CD8-positive, alpha-beta memory T cell (primary cell): ENCODE data around the gene CLDN4. TPM values are rescaled to one million over a fixed set of nuclear protein-coding genes. Genes with fewer than 3 reads are reported as not detected.

ENCODE experiments used
- CTCF ChIA-PET: fragments of 350-600 bp; sonication (Branson Sonifier 250); formaldehyde crosslinking; loops from one replicate; lab custom pipeline; 2021; ENCODE audit warnings: antibody characterized with exemption; lab: Charles Lee
- POLR2A ChIA-PET: fragments of 350-600 bp; sonication (Branson Sonifier 250); formaldehyde crosslinking; loops from one replicate; lab custom pipeline; 2021; ENCODE audit warnings: antibody characterized with exemption; lab: Charles Lee
- DNase-seq, 5 donors: peaks; one replicate each; pipeline versions ENCODE4 v3.0.0 to v3.0.0-alpha.2; 2020 to 2022; ENCODE audit warnings: mixed read lengths in 1 of 5
- H3K27ac ChIP-seq: one replicate; pipeline ENCODE4 v1.7.0; 2013; ENCODE audit warnings: low read depth, mild to moderate bottlenecking, low read length, moderate library complexity
- H3K27me3 ChIP-seq: 2 replicates; pipeline ENCODE4 v1.7.0; 2013; ENCODE audit warnings: low read length, mild to moderate bottlenecking; ENCODE audit not compliant: insufficient read depth, poor library complexity, severe bottlenecking
- H3K36me3 ChIP-seq: 2 replicates; pipeline ENCODE4 v1.7.0; 2013; ENCODE audit warnings: mild to moderate bottlenecking, low read length, moderate library complexity; ENCODE audit not compliant: insufficient read depth
- H3K4me1 ChIP-seq: 2 replicates; pipeline ENCODE4 v1.7.0; 2013; ENCODE audit warnings: mild to moderate bottlenecking, low read length, moderate library complexity; ENCODE audit not compliant: insufficient read depth
- H3K4me3 ChIP-seq: 2 replicates; pipeline ENCODE4 v1.7.0; 2013; ENCODE audit warnings: mild to moderate bottlenecking, low read length
- H3K9me3 ChIP-seq: 2 replicates; pipeline ENCODE4 v1.7.0; 2013; ENCODE audit warnings: mild to moderate bottlenecking, low read length
- H3K27ac Mint-ChIP-seq, 8 donors: one replicate each; pipeline ENCODE4 v1.8.0; 2020 to 2021; ENCODE audit warnings: mixed read lengths in 8 of 8, mild to moderate bottlenecking in 6 of 8, inconsistent platforms in 3 of 8, moderate library complexity in 3 of 8
- H3K27me3 Mint-ChIP-seq, 2 donors: one replicate each; pipeline ENCODE4 v1.8.0; 2020 to 2021; ENCODE audit warnings: mixed read lengths in 2 of 2, mild to moderate bottlenecking in 1 of 2, moderate library complexity in 1 of 2
- H3K36me3 Mint-ChIP-seq, 3 donors: one replicate each; pipeline ENCODE4 v1.8.0; 2020 to 2021; ENCODE audit warnings: mixed read lengths in 3 of 3, inconsistent platforms in 1 of 3, mild to moderate bottlenecking in 1 of 3
- H3K4me1 Mint-ChIP-seq, 3 donors: one replicate each; pipeline ENCODE4 v1.8.0; 2020 to 2021; ENCODE audit warnings: mixed read lengths in 3 of 3, inconsistent platforms in 1 of 3, mild to moderate bottlenecking in 1 of 3
- H3K4me3 Mint-ChIP-seq, 7 donors: one replicate each; pipeline ENCODE4 v1.8.0; 2020 to 2021; ENCODE audit warnings: mixed read lengths in 7 of 7, mild to moderate bottlenecking in 6 of 7, moderate library complexity in 4 of 7, inconsistent platforms in 2 of 7
- H3K9me3 Mint-ChIP-seq, 5 donors: one replicate each; pipeline ENCODE4 v1.8.0; 2020 to 2022; ENCODE audit warnings: mixed read lengths in 5 of 5, mild to moderate bottlenecking in 3 of 5, moderate library complexity in 2 of 5, inconsistent platforms in 1 of 5
- polyA plus RNA-seq: library from polyadenylated mRNA; unstranded; fragments of 300-500 nt; fragmentation: Illumina TruSeq; gene quantifications from one replicate; pipeline ENCODE4 v1.2.3, GENCODE V29; 2021
- total RNA-seq, 2 experiments: library from RNA; stranded (reverse); gene quantifications; one replicate each; pipeline ENCODE4 v1.2.3, GENCODE V29; 2021

Gene CLDN4
- total and polyA plus RNA-seq, 3 experiments from 2014 or later: 0.15 TPM; not detected in 2

DNA sequence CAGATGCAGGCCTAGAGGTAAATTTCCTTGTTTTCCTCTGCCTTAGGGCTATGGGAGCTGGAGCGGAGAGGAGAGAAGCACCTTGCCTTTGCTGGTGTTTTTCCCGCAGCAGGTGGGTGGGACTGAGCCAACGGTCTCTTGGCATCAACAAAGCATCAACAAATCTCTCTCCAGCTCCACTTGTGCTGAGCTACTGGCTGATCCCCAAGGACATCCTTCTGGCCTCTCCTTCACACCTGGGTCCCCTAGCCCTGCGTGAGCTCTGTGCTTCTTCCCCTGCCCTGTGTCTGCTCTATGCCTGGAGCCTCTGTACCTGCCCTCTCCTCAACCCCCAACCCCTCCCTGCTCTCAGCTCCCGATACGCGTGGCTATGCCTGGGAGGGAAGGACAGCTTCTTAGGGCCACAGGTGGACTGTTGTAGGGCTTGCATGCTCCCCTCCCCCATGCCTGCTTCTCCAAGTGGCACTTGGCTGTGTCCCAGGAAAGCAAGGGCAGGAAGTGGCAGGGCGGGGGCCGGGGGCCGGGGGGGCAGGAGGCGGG, 3.2 kb upstream of the CLDN4 start:
- ChIA-PET POLR2A (no interaction called here), CTCF (interaction anchor here (1.0 to 1.4 kb wide), 2 partner anchors 16 to 27 kb away, joined by 3 to 4 read pairs; no protein-coding TSS in a partner anchor)
- Mint-ChIP-seq H3K27me3 (peaks cover 10 to 29% of the 10 kb centered on the region in 2 donors), H3K9me3 (no peaks in the 10 kb centered on the region), H3K4me3 (peak overlapping the region in 6 of 7 donors; percentile 11 to 54 (median 32)), H3K4me1 (peaks cover 22 to 31% (median 25%) of the 10 kb centered on the region in 3 donors), H3K27ac (peak overlapping the region in 2 of 8 donors; percentile 17 to 59), H3K36me3 (no peaks in the 10 kb centered on the region)
- Histone ChIP-seq H3K36me3 (no peaks in the 10 kb centered on the region), H3K4me1 (peaks cover 6% of the 10 kb centered on the region), H3K27ac (no peak overlapping the region), H3K9me3 (no peaks in the 10 kb centered on the region), H3K4me3 (no peak overlapping the region), H3K27me3 (no peaks in the 10 kb centered on the region)
- no peak for DNase-seq

DNA sequence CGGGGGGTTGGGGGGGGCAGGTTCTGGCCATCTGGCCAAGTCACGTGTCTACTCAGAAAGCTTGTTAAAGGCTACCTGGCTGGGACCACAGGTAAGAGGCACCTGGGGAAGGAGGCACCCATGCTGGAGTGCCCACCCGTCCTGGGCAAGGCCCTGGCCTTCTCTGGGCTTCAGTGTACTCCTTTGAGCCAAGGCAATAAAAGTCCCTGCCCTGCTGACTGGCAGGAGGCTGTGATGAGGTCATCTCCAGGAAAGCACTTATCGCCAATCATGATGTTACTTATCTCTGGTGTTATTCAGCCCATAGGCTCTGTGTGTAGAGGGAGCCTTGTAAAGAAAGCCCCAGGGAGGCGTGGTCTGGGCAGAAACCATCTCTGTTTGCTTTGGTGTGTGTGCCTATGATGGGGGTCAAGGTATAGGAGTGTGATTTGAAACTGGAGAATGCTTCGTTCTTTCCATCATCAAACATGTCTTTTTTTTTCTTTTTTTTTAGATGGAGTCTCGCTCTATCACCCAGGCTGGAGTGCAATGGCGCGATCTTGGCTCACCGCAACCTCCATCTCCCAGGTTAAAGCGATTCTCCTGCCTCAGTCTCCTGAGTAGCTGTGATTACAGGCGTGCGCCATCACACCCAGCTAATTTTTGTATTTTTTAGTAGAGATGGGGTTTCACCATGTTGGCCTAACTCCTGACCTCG, 2.5 kb upstream of the CLDN4 start:
- peaks cover 22 to 31% (median 25%) of the 10 kb centered on the region in 3 donors for H3K4me1 Mint-ChIP-seq
- no peak for DNase-seq
- Histone ChIP-seq H3K27ac (no peak overlapping the region), H3K4me3 (no peak overlapping the region), H3K36me3 (no peaks in the 10 kb centered on the region), H3K27me3 (no peaks in the 10 kb centered on the region), H3K9me3 (no peaks in the 10 kb centered on the region), H3K4me1 (peaks cover 6% of the 10 kb centered on the region)
- H3K4me3 Mint-ChIP-seq: peak overlapping the region in 1 of 7 donors; percentile 50
- POLR2A ChIA-PET: no interaction called here
- H3K9me3 Mint-ChIP-seq: no peaks in the 10 kb centered on the region
- CTCF ChIA-PET: interaction anchor here (1.0 kb wide), 1 partner anchor 27 kb away, joined by 4 read pairs; no protein-coding TSS in a partner anchor
- H3K27ac Mint-ChIP-seq: no peak overlapping the region
- peaks cover 10 to 25% of the 10 kb centered on the region in 2 donors for H3K27me3 Mint-ChIP-seq
- no peaks in the 10 kb centered on the region for H3K36me3 Mint-ChIP-seq

DNA sequence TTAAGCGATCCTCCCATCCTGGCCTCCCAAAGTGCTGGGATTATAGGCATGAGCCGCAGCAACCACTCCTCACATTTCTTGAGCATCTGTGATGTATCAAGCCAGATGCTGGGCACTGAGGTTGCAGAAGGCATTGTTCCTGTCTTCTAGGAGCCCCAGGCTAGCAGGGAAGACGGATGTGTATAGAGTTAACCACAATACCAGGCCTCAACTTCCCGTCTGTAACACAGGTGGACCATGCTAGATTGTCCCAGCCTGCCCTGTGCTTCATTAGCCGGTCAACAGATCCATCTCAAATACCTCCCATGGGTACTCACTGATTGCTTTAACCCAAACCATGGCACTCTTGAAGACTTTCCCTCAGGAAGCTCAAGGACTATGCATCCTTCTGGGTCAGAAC, 1.8 kb upstream of the CLDN4 start:
- CTCF ChIA-PET: no interaction called here
- H3K4me3 Mint-ChIP-seq: peak overlapping the region in 2 of 7 donors; percentile 36 to 43
- no peaks in the 10 kb centered on the region for H3K36me3 ChIP-seq
- no peak overlapping the region for H3K27ac Mint-ChIP-seq
- H3K4me3 ChIP-seq: no peak overlapping the region
- peaks cover 22 to 31% (median 25%) of the 10 kb centered on the region in 3 donors for H3K4me1 Mint-ChIP-seq
- H3K27me3 Mint-ChIP-seq: peaks cover 10 to 24% of the 10 kb centered on the region in 2 donors
- H3K27me3 ChIP-seq: no peaks in the 10 kb centered on the region
- H3K36me3 Mint-ChIP-seq: no peaks in the 10 kb centered on the region
- no peaks in the 10 kb centered on the region for H3K9me3 Mint-ChIP-seq
- no peak overlapping the region for H3K27ac ChIP-seq
- H3K4me1 ChIP-seq: peaks cover 6% of the 10 kb centered on the region
- no peak for DNase-seq
- POLR2A ChIA-PET: no interaction called here
- no peaks in the 10 kb centered on the region for H3K9me3 ChIP-seq

DNA sequence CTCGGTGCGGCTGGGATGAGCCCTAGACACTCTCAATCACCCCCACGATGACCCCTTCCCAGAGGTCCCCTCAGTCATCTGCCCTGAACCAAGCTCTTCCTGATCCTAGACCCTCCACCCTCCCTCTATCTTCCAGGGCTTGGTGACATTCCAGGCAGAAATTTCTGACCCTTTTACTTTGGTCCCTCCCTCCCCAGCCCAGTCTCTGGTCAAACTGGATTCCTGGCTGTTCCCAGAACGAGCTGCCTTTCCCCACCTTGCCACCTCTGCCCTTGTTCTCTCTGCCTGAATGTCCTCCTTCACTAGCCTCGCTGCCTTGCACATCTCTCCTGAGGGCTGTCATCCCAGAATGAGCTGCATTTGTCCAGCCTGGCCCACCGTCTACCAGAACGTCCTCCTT, 1.3 kb upstream of the CLDN4 start:
- Histone ChIP-seq H3K4me3 (no peak overlapping the region), H3K27me3 (no peaks in the 10 kb centered on the region), H3K27ac (no peak overlapping the region), H3K9me3 (no peaks in the 10 kb centered on the region), H3K36me3 (no peaks in the 10 kb centered on the region), H3K4me1 (peaks cover 6% of the 10 kb centered on the region)
- no peak for DNase-seq
- Mint-ChIP-seq H3K27ac (peak overlapping the region in 1 of 8 donors; percentile 87), H3K36me3 (no peaks in the 10 kb centered on the region), H3K27me3 (peaks cover 10 to 24% of the 10 kb centered on the region in 2 donors), H3K4me3 (peak overlapping the region in 1 of 7 donors; percentile 36), H3K9me3 (no peaks in the 10 kb centered on the region), H3K4me1 (peaks cover 22 to 31% (median 25%) of the 10 kb centered on the region in 3 donors)
- CTCF ChIA-PET: no interaction called here
- POLR2A ChIA-PET: no interaction called here

DNA sequence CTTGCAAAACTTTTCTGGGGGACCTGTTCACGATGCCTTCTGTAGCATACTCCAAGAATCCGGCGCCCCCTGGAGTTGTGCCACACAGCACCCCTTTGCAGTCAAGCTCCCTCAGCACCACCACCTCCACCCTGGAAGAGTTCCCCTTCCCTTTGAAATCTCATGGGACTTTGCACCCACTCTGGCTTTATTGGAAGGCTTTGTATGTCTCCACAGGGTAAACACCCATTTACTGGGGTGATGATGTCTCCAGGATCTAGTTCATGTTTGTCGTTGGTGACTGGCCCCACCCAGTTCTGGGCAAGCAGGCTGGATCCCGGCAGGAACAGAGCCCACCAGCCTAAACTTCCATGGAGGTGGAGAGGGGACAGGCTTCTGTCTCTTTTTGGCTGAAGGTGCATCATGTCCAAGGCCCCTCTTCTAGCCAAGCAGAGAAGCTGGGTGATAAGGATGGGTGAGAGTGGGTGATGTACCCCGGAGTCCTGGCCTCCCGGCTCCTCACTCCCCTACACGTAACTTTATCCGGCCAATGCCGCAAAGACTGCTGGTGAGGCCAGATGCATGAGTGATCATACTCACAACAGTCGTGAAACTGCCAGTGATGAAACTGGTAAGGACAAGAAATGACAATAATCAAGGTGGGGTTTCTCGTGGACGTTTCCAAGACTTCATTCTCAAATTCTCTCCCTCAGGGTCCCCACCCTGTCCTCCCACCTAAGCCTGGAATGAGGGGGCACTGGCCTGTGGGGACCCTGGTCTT, 695 bp upstream of the CLDN4 start:
- no peaks in the 10 kb centered on the region for H3K27me3 ChIP-seq
- H3K27ac Mint-ChIP-seq: peak overlapping the region in 1 of 8 donors; percentile 87
- H3K27me3 Mint-ChIP-seq: peaks cover 10 to 20% of the 10 kb centered on the region in 2 donors
- H3K27ac ChIP-seq: no peak overlapping the region
- no peaks in the 10 kb centered on the region for H3K9me3 ChIP-seq
- H3K4me3 Mint-ChIP-seq: no peak overlapping the region
- no peaks in the 10 kb centered on the region for H3K36me3 Mint-ChIP-seq
- H3K36me3 ChIP-seq: no peaks in the 10 kb centered on the region
- no peaks in the 10 kb centered on the region for H3K9me3 Mint-ChIP-seq
- H3K4me1 Mint-ChIP-seq: peaks cover 22 to 31% (median 25%) of the 10 kb centered on the region in 3 donors
- no peak overlapping the region for H3K4me3 ChIP-seq
- ChIA-PET POLR2A (no interaction called here), CTCF (no interaction called here)
- peaks cover 6% of the 10 kb centered on the region for H3K4me1 ChIP-seq
- DNase-seq: no peak

DNA sequence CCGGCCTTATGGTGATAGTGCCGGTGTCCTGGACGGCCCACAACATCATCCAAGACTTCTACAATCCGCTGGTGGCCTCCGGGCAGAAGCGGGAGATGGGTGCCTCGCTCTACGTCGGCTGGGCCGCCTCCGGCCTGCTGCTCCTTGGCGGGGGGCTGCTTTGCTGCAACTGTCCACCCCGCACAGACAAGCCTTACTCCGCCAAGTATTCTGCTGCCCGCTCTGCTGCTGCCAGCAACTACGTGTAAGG, 713 bp downstream of the CLDN4 start:
- DNase-seq: no peak
- Mint-ChIP-seq H3K9me3 (no peaks in the 10 kb centered on the region), H3K4me3 (no peak overlapping the region), H3K4me1 (peaks cover 22 to 30% (median 25%) of the 10 kb centered on the region in 3 donors), H3K27me3 (peaks cover 8 to 16% of the 10 kb centered on the region in 2 donors), H3K27ac (no peak overlapping the region), H3K36me3 (no peaks in the 10 kb centered on the region)
- H3K27me3 ChIP-seq: no peaks in the 10 kb centered on the region
- no peaks in the 10 kb centered on the region for H3K9me3 ChIP-seq
- CTCF ChIA-PET: interaction anchor here (1.7 kb wide), 1 partner anchor 23 kb away, joined by 4 read pairs; no protein-coding TSS in a partner anchor
- peaks cover 6% of the 10 kb centered on the region for H3K4me1 ChIP-seq
- POLR2A ChIA-PET: no interaction called here
- no peak overlapping the region for H3K27ac ChIP-seq
- no peaks in the 10 kb centered on the region for H3K36me3 ChIP-seq
- no peak overlapping the region for H3K4me3 ChIP-seq

DNA sequence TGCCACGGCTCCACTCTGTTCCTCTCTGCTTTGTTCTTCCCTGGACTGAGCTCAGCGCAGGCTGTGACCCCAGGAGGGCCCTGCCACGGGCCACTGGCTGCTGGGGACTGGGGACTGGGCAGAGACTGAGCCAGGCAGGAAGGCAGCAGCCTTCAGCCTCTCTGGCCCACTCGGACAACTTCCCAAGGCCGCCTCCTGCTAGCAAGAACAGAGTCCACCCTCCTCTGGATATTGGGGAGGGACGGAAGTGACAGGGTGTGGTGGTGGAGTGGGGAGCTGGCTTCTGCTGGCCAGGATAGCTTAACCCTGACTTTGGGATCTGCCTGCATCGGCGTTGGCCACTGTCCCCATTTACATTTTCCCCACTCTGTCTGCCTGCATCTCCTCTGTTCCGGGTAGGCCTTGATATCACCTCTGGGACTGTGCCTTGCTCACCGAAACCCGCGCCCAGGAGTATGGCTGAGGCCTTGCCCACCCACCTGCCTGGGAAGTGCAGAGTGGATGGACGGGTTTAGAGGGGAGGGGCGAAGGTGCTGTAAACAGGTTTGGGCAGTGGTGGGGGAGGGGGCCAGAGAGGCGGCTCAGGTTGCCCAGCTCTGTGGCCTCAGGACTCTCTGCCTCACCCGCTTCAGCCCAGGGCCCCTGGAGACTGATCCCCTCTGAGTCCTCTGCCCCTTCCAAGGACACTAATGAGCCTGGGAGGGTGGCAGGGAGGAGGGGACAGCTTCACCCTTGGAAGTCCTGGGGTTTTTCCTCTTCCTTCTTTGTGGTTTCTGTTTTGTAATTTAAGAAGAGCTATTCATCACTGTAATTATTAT, 1.2 kb downstream of the CLDN4 start:
- no peaks in the 10 kb centered on the region for H3K36me3 ChIP-seq
- no peaks in the 10 kb centered on the region for H3K9me3 ChIP-seq
- no peaks in the 10 kb centered on the region for H3K36me3 Mint-ChIP-seq
- no peak overlapping the region for H3K4me3 Mint-ChIP-seq
- peaks cover 6% of the 10 kb centered on the region for H3K4me1 ChIP-seq
- DNase-seq: no peak
- no peak overlapping the region for H3K4me3 ChIP-seq
- ChIA-PET POLR2A (interaction anchor here (0.6 kb wide), 1 partner anchor 27 kb away, joined by 3 read pairs; no protein-coding TSS in a partner anchor), CTCF (interaction anchor here (1.7 kb wide), 1 partner anchor 23 kb away, joined by 4 read pairs; no protein-coding TSS in a partner anchor)
- peaks cover 18 to 25% (median 19%) of the 10 kb centered on the region in 3 donors for H3K4me1 Mint-ChIP-seq
- no peak overlapping the region for H3K27ac ChIP-seq
- no peak overlapping the region for H3K27ac Mint-ChIP-seq
- no peaks in the 10 kb centered on the region for H3K27me3 ChIP-seq
- peaks cover 6 to 13% of the 10 kb centered on the region in 2 donors for H3K27me3 Mint-ChIP-seq
- no peaks in the 10 kb centered on the region for H3K9me3 Mint-ChIP-seq
